H9 (cell line): ENCODE data around the gene DPF3. TPM values are rescaled to one million over a fixed set of nuclear protein-coding genes. Genes with fewer than 3 reads are reported as not detected.

Experiments
- DNase-seq: peaks from one replicate; pipeline ENCODE4 v3.0.0-alpha.2; 2017
- H2AFZ ChIP-seq: one replicate; pipeline ENCODE4 v1.6.1; 2013; ENCODE audit warnings: mild to moderate bottlenecking, low read length, control low read depth, moderate library complexity
- H2AK5ac ChIP-seq: 2 replicates; pipeline ENCODE4 v1.6.1; 2013; ENCODE audit warnings: low read length, control low read depth, mixed read lengths; ENCODE audit not compliant: insufficient read length
- H2BK120ac ChIP-seq: one replicate; pipeline ENCODE4 v1.6.1; 2013; ENCODE audit warnings: low read depth, mild to moderate bottlenecking, low read length, control low read depth, inconsistent platforms; ENCODE audit not compliant: poor library complexity, severe bottlenecking
- H2BK12ac ChIP-seq: 2 replicates; pipeline ENCODE4 v1.6.1; 2013; ENCODE audit warnings: low read length, control low read depth, mixed read lengths, low read depth; ENCODE audit not compliant: insufficient read length
- H2BK15ac ChIP-seq: 2 replicates; pipeline ENCODE4 v1.6.1; 2013; ENCODE audit warnings: low read depth, low read length, control low read depth
- H2BK20ac ChIP-seq: one replicate; pipeline ENCODE4 v1.6.1; 2013; ENCODE audit warnings: low read depth, mild to moderate bottlenecking, low read length, control low read depth, inconsistent platforms; ENCODE audit not compliant: poor library complexity, severe bottlenecking
- H2BK5ac ChIP-seq: 2 replicates; pipeline ENCODE4 v1.6.1; 2013; ENCODE audit warnings: low read length, control low read depth, mixed read lengths; ENCODE audit not compliant: insufficient read length
- H3K14ac ChIP-seq: 2 replicates; pipeline ENCODE4 v1.6.1; 2013; ENCODE audit warnings: low read length, control low read depth; ENCODE audit not compliant: insufficient read depth
- H3K18ac ChIP-seq: 2 replicates; pipeline ENCODE4 v1.6.1; 2013; ENCODE audit warnings: low read depth, mild to moderate bottlenecking, mixed read lengths, low read length, control low read depth; ENCODE audit not compliant: insufficient read length
- H3K23ac ChIP-seq: 2 replicates; pipeline ENCODE4 v1.6.1; 2013; ENCODE audit warnings: low read length, control low read depth, mixed read lengths, low read depth; ENCODE audit not compliant: insufficient read length
- H3K23me2 ChIP-seq: 2 replicates; pipeline ENCODE4 v1.6.1; 2013; ENCODE audit warnings: low read depth, mild to moderate bottlenecking, mixed read lengths, low read length, control low read depth; ENCODE audit not compliant: insufficient read length, poor library complexity, severe bottlenecking
- H3K27ac ChIP-seq: 2 replicates; pipeline ENCODE4 v1.5.1; 2013; ENCODE audit warnings: low read length, control low read depth, mixed read lengths, low read depth; ENCODE audit not compliant: insufficient read length
- H3K27me3 ChIP-seq: 2 replicates; pipeline ENCODE4 v1.6.1; 2013; ENCODE audit warnings: low read length, control low read depth, inconsistent platforms; ENCODE audit not compliant: insufficient read depth
- H3K4ac ChIP-seq: 2 replicates; pipeline ENCODE4 v1.6.1; 2013; ENCODE audit warnings: low read depth, mild to moderate bottlenecking, control low read depth, inconsistent platforms, low read length, moderate library complexity
- H3K4me1 ChIP-seq: 2 replicates; pipeline ENCODE4 v1.6.1; 2013; ENCODE audit warnings: low read length, control low read depth, inconsistent platforms; ENCODE audit not compliant: insufficient read depth
- H3K4me2 ChIP-seq: 2 replicates; pipeline ENCODE4 v1.6.1; 2013; ENCODE audit warnings: low read length, control low read depth, mixed read lengths; ENCODE audit not compliant: insufficient read length, insufficient read depth
- H3K56ac ChIP-seq: 2 replicates; pipeline ENCODE4 v1.6.1; 2013; ENCODE audit warnings: low read depth, mild to moderate bottlenecking, mixed read lengths, low read length, control low read depth; ENCODE audit not compliant: insufficient read length
- H3K79me1 ChIP-seq: 2 replicates; pipeline ENCODE4 v1.6.1; 2013; ENCODE audit warnings: low read depth, mild to moderate bottlenecking, moderate library complexity, low read length, control low read depth, inconsistent platforms; ENCODE audit not compliant: insufficient read depth, poor library complexity, severe bottlenecking
- H3K79me2 ChIP-seq: 2 replicates; pipeline ENCODE4 v1.6.1; 2013; ENCODE audit warnings: low read length, control low read depth, inconsistent platforms; ENCODE audit not compliant: insufficient read depth
- H3K9ac ChIP-seq: 2 replicates; pipeline ENCODE4 v1.6.1; 2013; ENCODE audit warnings: low read length, control low read depth, mixed read lengths; ENCODE audit not compliant: insufficient read length; ENCODE audit errors: extremely low read depth
- H3K9me3 ChIP-seq: one replicate; pipeline ENCODE4 v1.6.1; 2013; ENCODE audit warnings: low read depth, low read length, inconsistent platforms; ENCODE audit not compliant: control insufficient read depth
- H3T11ph ChIP-seq: one replicate; pipeline ENCODE4 v1.6.1; 2013; ENCODE audit warnings: mild to moderate bottlenecking, low read length, control low read depth, inconsistent platforms
- H4K20me1 ChIP-seq: one replicate; pipeline ENCODE4 v1.6.1; 2013; ENCODE audit not compliant: control insufficient read depth, insufficient read length, insufficient read depth
- H4K5ac ChIP-seq: 2 replicates; pipeline ENCODE4 v1.6.1; 2013; ENCODE audit warnings: low read depth, mild to moderate bottlenecking, mixed read lengths, low read length, control low read depth; ENCODE audit not compliant: insufficient read length
- H4K8ac ChIP-seq: replicated peaks from 2 replicates; pipeline ENCODE4 v1.6.1; 2013; ENCODE audit warnings: low read length, control low read depth, mixed read lengths, low read depth; ENCODE audit not compliant: insufficient read length
- H4K91ac ChIP-seq: 2 replicates; pipeline ENCODE4 v1.6.1; 2013; ENCODE audit warnings: low read depth, mild to moderate bottlenecking, moderate library complexity, mixed read lengths, low read length, control low read depth; ENCODE audit not compliant: insufficient read length
- H3K27ac Mint-ChIP-seq, 3 experiments: 2 replicates in 2 of 3; 3 replicates in 1 of 3; pipeline ENCODE4 v1.8.0; 2020 to 2021; ENCODE audit warnings: mixed read lengths in 3 of 3, mild to moderate bottlenecking in 1 of 3, moderate library complexity in 1 of 3
- H3K27me3 Mint-ChIP-seq: 2 replicates; pipeline ENCODE4 v1.8.0; 2021; ENCODE audit warnings: low read depth, mild to moderate bottlenecking, moderate library complexity, mixed read lengths
- H3K36me3 Mint-ChIP-seq, 3 experiments: 2 replicates in 2 of 3; 3 replicates in 1 of 3; pipeline ENCODE4 v1.8.0; 2020 to 2021; ENCODE audit warnings: low read depth in 3 of 3, mixed read lengths in 3 of 3; ENCODE audit not compliant: insufficient read depth in 1 of 3
- H3K4me1 Mint-ChIP-seq, 2 experiments: 2 replicates each; pipeline ENCODE4 v1.8.0; 2020; ENCODE audit warnings: mixed read lengths in 2 of 2
- H3K4me3 Mint-ChIP-seq, 2 experiments: 2 replicates in 1 of 2; 3 replicates in 1 of 2; pipeline ENCODE4 v1.8.0; 2020 to 2021; ENCODE audit warnings: mild to moderate bottlenecking in 2 of 2, mixed read lengths in 2 of 2, moderate library complexity in 1 of 2
- H3K9me3 Mint-ChIP-seq, 2 experiments: 2 replicates in 1 of 2; 3 replicates in 1 of 2; pipeline ENCODE4 v1.8.0; 2020; ENCODE audit warnings: mild to moderate bottlenecking in 2 of 2, mixed read lengths in 2 of 2, moderate library complexity in 1 of 2
- WGBS: extraction: QIAGEN DNeasy Blood & Tissue Kit; methylation state at CpG from one replicate; pipeline ENCODE4 v1.1.7; 2013; ENCODE audit warnings: missing lambda C conversion rate, low lambda C conversion rate, mixed read lengths; ENCODE audit not compliant: insufficient read length; ENCODE audit errors: extremely low coverage; 5-methylcytosine and 5-hydroxymethylcytosine counted together
- total RNA-seq: library from RNA; stranded (reverse); gene quantifications from 2 replicates; pipeline ENCODE4 v1.2.1, GENCODE V29; 2021
- TF ChIP-seq, protein P1 (sequence below): fragments of 200-600 bp; sonication (generic); conservative IDR thresholded peaks from 3 replicates; pipeline ENCODE4 v1.8.0; 2021; ENCODE audit warnings: antibody characterized with exemption, mild to moderate bottlenecking

The DPF3 gene
- total RNA-seq, 1 experiment from 2014 or later, result not detected

GRCh38 chr14:72793156-72793939, 100.6 kb downstream of the DPF3 start:
- TF ChIP-seq, protein P1, sequence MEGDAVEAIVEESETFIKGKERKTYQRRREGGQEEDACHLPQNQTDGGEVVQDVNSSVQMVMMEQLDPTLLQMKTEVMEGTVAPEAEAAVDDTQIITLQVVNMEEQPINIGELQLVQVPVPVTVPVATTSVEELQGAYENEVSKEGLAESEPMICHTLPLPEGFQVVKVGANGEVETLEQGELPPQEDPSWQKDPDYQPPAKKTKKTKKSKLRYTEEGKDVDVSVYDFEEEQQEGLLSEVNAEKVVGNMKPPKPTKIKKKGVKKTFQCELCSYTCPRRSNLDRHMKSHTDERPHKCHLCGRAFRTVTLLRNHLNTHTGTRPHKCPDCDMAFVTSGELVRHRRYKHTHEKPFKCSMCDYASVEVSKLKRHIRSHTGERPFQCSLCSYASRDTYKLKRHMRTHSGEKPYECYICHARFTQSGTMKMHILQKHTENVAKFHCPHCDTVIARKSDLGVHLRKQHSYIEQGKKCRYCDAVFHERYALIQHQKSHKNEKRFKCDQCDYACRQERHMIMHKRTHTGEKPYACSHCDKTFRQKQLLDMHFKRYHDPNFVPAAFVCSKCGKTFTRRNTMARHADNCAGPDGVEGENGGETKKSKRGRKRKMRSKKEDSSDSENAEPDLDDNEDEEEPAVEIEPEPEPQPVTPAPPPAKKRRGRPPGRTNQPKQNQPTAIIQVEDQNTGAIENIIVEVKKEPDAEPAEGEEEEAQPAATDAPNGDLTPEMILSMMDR, result no peak
- Histone ChIP-seq H2BK5ac (no peak overlapping the region), H3T11ph (no peak overlapping the region), H3K56ac (no peak overlapping the region), H3K79me2 (no peaks in the 10 kb centered on the region), H3K18ac (no peak overlapping the region), H3K4ac (no peak overlapping the region), H3K23me2 (no peaks in the 10 kb centered on the region), H3K9ac (no peak overlapping the region), H3K9me3 (no peaks in the 10 kb centered on the region), H3K27ac (no peak overlapping the region), H3K14ac (no peak overlapping the region), H2BK120ac (no peak overlapping the region), H2AFZ (no peak overlapping the region), H2BK15ac (no peak overlapping the region), H3K23ac (no peak overlapping the region), H3K4me1 (peaks cover 12% of the 10 kb centered on the region; the same call in 1 of the 2 replicates), H4K5ac (no peak overlapping the region), H4K91ac (no peak overlapping the region), H4K20me1 (no peaks in the 10 kb centered on the region), H2BK12ac (no peak overlapping the region), H4K8ac (no peak overlapping the region), H3K4me2 (no peak overlapping the region), H3K27me3 (no peaks in the 10 kb centered on the region), H3K79me1 (no peaks in the 10 kb centered on the region), H2AK5ac (no peak overlapping the region), H2BK20ac (no peak overlapping the region)
- Mint-ChIP-seq H3K27ac (no peak overlapping the region), H3K27me3 (peaks cover 13% of the 10 kb centered on the region; the same call in 1 of the 2 replicates), H3K9me3 (0 out of 5 replicates have a peak, but pooled peaks cover 0 to 2% of the 10 kb centered on the region in 2 experiments), H3K4me1 (peaks cover 29 to 33% of the 10 kb centered on the region in 2 experiments), H3K4me3 (no peak overlapping the region), H3K36me3 (no peaks in the 10 kb centered on the region; a peak in 1 of 7 replicates)
- WGBS, result no CpG with 5 or more reads among the region's 7 CpGs
- no peak for DNase-seq
